Fibroblast of lung (primary cell): ENCODE measurements around the gene ARL6IP5. TPM values are rescaled to one million over a fixed set of nuclear protein-coding genes. Genes with fewer than 3 reads are reported as not detected.

Experiments
- DNase-seq, 2 donors: peaks; one replicate each; pipeline versions ENCODE4 v3.0.0 to v3.0.0-alpha.2; 2010; ENCODE audit warnings: low read depth in 2 of 2
- H2AFZ ChIP-seq: 2 replicates; pipeline ENCODE4 v1.5.1; 2012; ENCODE audit warnings: low read length, control low read depth, inconsistent platforms
- H3K27ac ChIP-seq: 2 replicates; pipeline ENCODE4 v1.5.1; 2011; ENCODE audit warnings: low read length, control low read depth; ENCODE audit not compliant: insufficient read depth
- H3K27me3 ChIP-seq: 2 replicates; pipeline ENCODE4 v1.5.1; 2011; ENCODE audit warnings: mild to moderate bottlenecking, low read length; ENCODE audit not compliant: control insufficient read depth, insufficient read depth
- H3K36me3 ChIP-seq: 2 replicates; pipeline ENCODE4 v1.5.1; 2011; ENCODE audit warnings: low read length; ENCODE audit not compliant: control insufficient read depth, insufficient read depth
- H3K4me1 ChIP-seq: 2 replicates; pipeline ENCODE4 v1.5.1; 2011; ENCODE audit warnings: low read length; ENCODE audit not compliant: control insufficient read depth, insufficient read depth; ENCODE audit errors: extremely low read depth
- H3K4me2 ChIP-seq: 2 replicates; pipeline ENCODE4 v1.5.1; 2011; ENCODE audit warnings: low read length, control low read depth; ENCODE audit not compliant: insufficient read depth; ENCODE audit errors: extremely low read depth
- H3K4me3 ChIP-seq, 4 experiments: fragments of 200-600 bp in 1 of 4; sonication (generic) in 1 of 4; replicated peaks in 1 of 4; 2 replicates each; pipeline ENCODE4 v1.5.1; 2011 to 2016; ENCODE audit warnings: low read length in 4 of 4, low read depth in 3 of 4, mild to moderate bottlenecking in 3 of 4, control low read depth in 2 of 4, inconsistent platforms in 1 of 4, mixed read lengths in 1 of 4; ENCODE audit not compliant: insufficient read depth in 1 of 4; ENCODE audit errors: control extremely low read depth in 1 of 4
- H3K79me2 ChIP-seq: 2 replicates; pipeline ENCODE4 v1.5.1; 2012; ENCODE audit warnings: mild to moderate bottlenecking, low read length, inconsistent platforms; ENCODE audit not compliant: control insufficient read depth, insufficient read depth
- H3K9ac ChIP-seq: 2 replicates; pipeline ENCODE4 v1.5.1; 2011; ENCODE audit warnings: mild to moderate bottlenecking, low read length, control low read depth; ENCODE audit not compliant: insufficient read depth
- H3K9me3 ChIP-seq: 2 replicates; pipeline ENCODE4 v1.5.1; 2012; ENCODE audit warnings: low read depth, low read length; ENCODE audit not compliant: control insufficient read depth, insufficient read depth
- H4K20me1 ChIP-seq: 2 replicates; pipeline ENCODE4 v1.5.1; 2011; ENCODE audit warnings: low read length; ENCODE audit not compliant: control insufficient read depth, insufficient read depth; ENCODE audit errors: extremely low read depth
- CTCF ChIP-seq, 2 donors: IDR thresholded peaks in 1 of 2; conservative IDR thresholded peaks in 1 of 2; 1 replicate in 1 of 2; 2 replicates in 1 of 2; pipeline ENCODE4 v1.5.1; 2011 to 2012; ENCODE audit warnings: low read length in 2 of 2, control low read depth in 1 of 2, inconsistent platforms in 1 of 2, low read depth in 1 of 2, mild to moderate bottlenecking in 1 of 2
- EZH2 ChIP-seq: IDR thresholded peaks from 2 replicates; pipeline ENCODE4 v1.5.1; 2012; ENCODE audit warnings: low read length, control low read depth, mild to moderate bottlenecking; ENCODE audit errors: missing control alignments
- polyA plus RNA-seq, 2 donors: library from polyadenylated mRNA; depleted of rRNA in 1 of 2; stranded (reverse) in 1 of 2; unstranded in 1 of 2; fragments of >200 nt; gene quantifications; 2 replicates each; pipeline ENCODE4 v1.2.1, GENCODE V29; 2011 to 2012; ENCODE audit warnings: missing spikeins in 1 of 2
- total RNA-seq: library from RNA; depleted of rRNA; stranded (reverse); fragments of >200 nt; gene quantifications from 2 replicates; pipeline ENCODE4 v1.2.1, GENCODE V29; 2014

Gene ARL6IP5
- total and polyA plus RNA-seq, 2 donors (not counting 1 experiment from before 2014, with no cell fraction given) = 209 to 253 TPM

GRCh38 chr3:69141313-69141712, 56.6 kb downstream of the ARL6IP5 start:
- Histone ChIP-seq H2AFZ (no peak overlapping the region), H3K4me2 (no peak overlapping the region), H3K4me3 (no peak overlapping the region), H3K27me3 (no peaks in the 10 kb centered on the region), H3K36me3 (no peaks in the 10 kb centered on the region), H4K20me1 (no peaks in the 10 kb centered on the region), H3K9ac (no peak overlapping the region), H3K9me3 (no peaks in the 10 kb centered on the region), H3K79me2 (no peaks in the 10 kb centered on the region), H3K27ac (no peak overlapping the region), H3K4me1 (no peaks in the 10 kb centered on the region)
- no peak for TF ChIP-seq CTCF (conservative IDR thresholded peaks at IDR 0.05 in 1 of 2, IDR thresholded peaks at IDR 0.05 in 1 of 2; ENCODE audit: low read depth in 1 of 2, low read length in 2 of 2)
- no peak for TF ChIP-seq EZH2
- DNase-seq = no peak

- DNase-seq = peak; percentile 31 to 79
- H3K27me3 ChIP-seq = no peaks in the 10 kb centered on the region
- H3K9me3 ChIP-seq = no peaks in the 10 kb centered on the region
- H3K4me1 ChIP-seq = no peaks in the 10 kb centered on the region
- H3K36me3 ChIP-seq = no peaks in the 10 kb centered on the region
- no peak overlapping the region for H3K4me3 ChIP-seq
- H2AFZ ChIP-seq = no peak overlapping the region
- TF ChIP-seq CTCF (conservative IDR thresholded peaks at IDR 0.05 in 1 of 2, IDR thresholded peaks at IDR 0.05 in 1 of 2; ENCODE audit: low read depth in 1 of 2, low read length in 2 of 2) = no peak
- TF ChIP-seq EZH2 = no peak
- no peak overlapping the region for H3K27ac ChIP-seq
- H3K9ac ChIP-seq = no peak overlapping the region
- H3K4me2 ChIP-seq = no peak overlapping the region
- H3K79me2 ChIP-seq = no peaks in the 10 kb centered on the region
- H4K20me1 ChIP-seq = no peaks in the 10 kb centered on the region
Observed at GRCh38 chr3:69142090-69142489, 57.4 kb downstream of the ARL6IP5 start.

- no peak overlapping the region for H3K4me3 ChIP-seq
- no peak for TF ChIP-seq EZH2
- no peak for TF ChIP-seq CTCF (conservative IDR thresholded peaks at IDR 0.05 in 1 of 2, IDR thresholded peaks at IDR 0.05 in 1 of 2; ENCODE audit: low read depth in 1 of 2, low read length in 2 of 2)
- no peaks in the 10 kb centered on the region for H4K20me1 ChIP-seq
- H3K36me3 ChIP-seq = no peaks in the 10 kb centered on the region
- no peak overlapping the region for H3K9ac ChIP-seq
- H3K4me1 ChIP-seq = no peaks in the 10 kb centered on the region
- H3K27ac ChIP-seq = no peak overlapping the region
- no peaks in the 10 kb centered on the region for H3K9me3 ChIP-seq
- no peaks in the 10 kb centered on the region for H3K79me2 ChIP-seq
- no peak for DNase-seq
- H3K4me2 ChIP-seq = no peak overlapping the region
- H2AFZ ChIP-seq = no peak overlapping the region
- no peaks in the 10 kb centered on the region for H3K27me3 ChIP-seq
Observed at GRCh38 chr3:69142797-69143454, 58.2 kb downstream of the ARL6IP5 start.
